OCI-LY3 (cell line): ENCODE data around the gene PTPN13.

ENCODE experiments used
- EZH2phosphoT487 ChIP-seq: fragments of 200-600 bp; shearing (Covaris generic); IDR thresholded peaks from 2 replicates; pipeline ENCODE4 v1.6.1; 2018; ENCODE audit warnings: antibody characterized with exemption, mixed run types, low read depth
- TF ChIP-seq, protein P1 (sequence below): fragments of 200-600, 300-600 bp; sonication (generic); IDR thresholded peaks from 2 replicates; pipeline ENCODE4 v1.5.1; 2014; ENCODE audit warnings: antibody characterized with exemption, low read length, low read depth

DNA sequence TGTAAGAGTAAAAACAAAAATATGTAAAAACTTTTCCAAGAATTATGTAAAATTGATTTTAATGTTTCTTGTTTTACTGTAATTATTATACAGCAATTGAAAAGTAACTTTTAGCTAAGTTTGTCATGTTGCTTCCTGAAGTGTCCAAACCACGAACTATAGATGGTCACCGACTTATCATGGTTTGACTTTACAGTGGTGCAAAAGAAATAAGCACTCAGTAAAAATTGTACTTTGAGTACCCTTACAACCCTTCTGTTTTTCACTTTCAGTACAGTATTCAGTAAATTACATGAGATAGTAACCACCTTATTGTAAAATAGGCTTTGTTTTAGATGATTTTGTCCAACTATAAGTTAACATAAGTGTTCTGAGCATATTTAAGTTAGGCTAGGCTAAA lies 161.3 kb downstream of the PTPN13 start:
- TF ChIP-seq, protein P1, sequence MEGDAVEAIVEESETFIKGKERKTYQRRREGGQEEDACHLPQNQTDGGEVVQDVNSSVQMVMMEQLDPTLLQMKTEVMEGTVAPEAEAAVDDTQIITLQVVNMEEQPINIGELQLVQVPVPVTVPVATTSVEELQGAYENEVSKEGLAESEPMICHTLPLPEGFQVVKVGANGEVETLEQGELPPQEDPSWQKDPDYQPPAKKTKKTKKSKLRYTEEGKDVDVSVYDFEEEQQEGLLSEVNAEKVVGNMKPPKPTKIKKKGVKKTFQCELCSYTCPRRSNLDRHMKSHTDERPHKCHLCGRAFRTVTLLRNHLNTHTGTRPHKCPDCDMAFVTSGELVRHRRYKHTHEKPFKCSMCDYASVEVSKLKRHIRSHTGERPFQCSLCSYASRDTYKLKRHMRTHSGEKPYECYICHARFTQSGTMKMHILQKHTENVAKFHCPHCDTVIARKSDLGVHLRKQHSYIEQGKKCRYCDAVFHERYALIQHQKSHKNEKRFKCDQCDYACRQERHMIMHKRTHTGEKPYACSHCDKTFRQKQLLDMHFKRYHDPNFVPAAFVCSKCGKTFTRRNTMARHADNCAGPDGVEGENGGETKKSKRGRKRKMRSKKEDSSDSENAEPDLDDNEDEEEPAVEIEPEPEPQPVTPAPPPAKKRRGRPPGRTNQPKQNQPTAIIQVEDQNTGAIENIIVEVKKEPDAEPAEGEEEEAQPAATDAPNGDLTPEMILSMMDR, result no peak
- TF ChIP-seq EZH2phosphoT487, result no peak
